OCI-LY3 (cell line): Measurements from ENCODE around the gene PLN.

Experiments used
- H2AFZ ChIP-seq: fragments of 200-600, 300-600 bp; shearing (Covaris generic); 2 replicates; pipeline ENCODE4 v1.6.0; 2014; ENCODE audit warnings: antibody characterized with exemption, low read depth, low read length
- H3K27ac ChIP-seq: fragments of 200-600, 300-600 bp; sonication (generic); 2 replicates; pipeline ENCODE4 v1.5.1; 2014; ENCODE audit warnings: mild to moderate bottlenecking, low read length, moderate library complexity, mixed read lengths
- H3K27me3 ChIP-seq: fragments of 200-600, 300-600 bp; sonication (generic); 2 replicates; pipeline ENCODE4 v1.6.1; 2014; ENCODE audit warnings: low read depth, low read length, mixed read lengths
- H3K36me3 ChIP-seq: fragments of 200-600, 300-600 bp; sonication (generic); replicated peaks from 2 replicates; pipeline ENCODE3; 2014; ENCODE audit warnings: low read depth, low read length, mixed read lengths
- H3K4me1 ChIP-seq: fragments of 300-600, 200-600 bp; sonication (generic); 2 replicates; pipeline ENCODE4 v1.6.1; 2014; ENCODE audit warnings: low read length, mixed read lengths
- H3K4me2 ChIP-seq: fragments of 200-600, 300-600 bp; sonication (generic); 2 replicates; pipeline ENCODE4 v1.6.1; 2014; ENCODE audit warnings: low read length, mixed read lengths
- H3K4me3 ChIP-seq: fragments of 300-600, 200-600 bp; sonication (generic); 2 replicates; pipeline ENCODE4 v1.5.1; 2014; ENCODE audit warnings: antibody characterized with exemption, mild to moderate bottlenecking, low read length, moderate library complexity
- H3K79me2 ChIP-seq: fragments of 300-600, 200-600 bp; shearing (Covaris generic); 2 replicates; pipeline ENCODE4 v1.6.1; 2014; ENCODE audit warnings: mild to moderate bottlenecking, low read length, mixed read lengths
- H3K9ac ChIP-seq: fragments of 300-600, 200-600 bp; shearing (Covaris generic); 2 replicates; pipeline ENCODE4 v1.6.0; 2014; ENCODE audit warnings: mild to moderate bottlenecking, low read length, moderate library complexity
- H3K9me3 ChIP-seq: fragments of 200-600, 300-600 bp; shearing (Covaris generic); 2 replicates; pipeline ENCODE4 v1.6.1; 2014; ENCODE audit warnings: low read length, mixed read lengths; ENCODE audit not compliant: insufficient read depth
- H4K20me1 ChIP-seq: fragments of 200-600, 300-600 bp; sonication (generic); 2 replicates; pipeline ENCODE4 v1.6.1; 2016; ENCODE audit warnings: low read length, mixed read lengths; ENCODE audit not compliant: insufficient read depth
- CTCF ChIP-seq: fragments of 200-600, 300-600 bp; sonication (generic); IDR thresholded peaks from 2 replicates; pipeline ENCODE4 v1.5.1; 2014; ENCODE audit warnings: antibody characterized with exemption, low read length, low read depth
- EZH2phosphoT487 ChIP-seq: fragments of 200-600 bp; shearing (Covaris generic); IDR thresholded peaks from 2 replicates; pipeline ENCODE4 v1.6.1; 2018; ENCODE audit warnings: antibody characterized with exemption, mixed run types, low read depth

The PLN gene

GRCh38 chr6:118522422-118522821 lies 25.7 kb upstream of the PLN start:
- Histone ChIP-seq H3K9ac (no peak overlapping the region), H3K9me3 (no peaks in the 10 kb centered on the region), H3K27ac (no peak overlapping the region), H3K27me3 (peaks cover 25% of the 10 kb centered on the region), H3K36me3 (no peaks in the 10 kb centered on the region), H3K79me2 (no peaks in the 10 kb centered on the region), H3K4me1 (peaks cover 8% of the 10 kb centered on the region), H2AFZ (no peak overlapping the region), H4K20me1 (peaks cover 36% of the 10 kb centered on the region), H3K4me2 (no peak overlapping the region), H3K4me3 (no peak overlapping the region)
- TF ChIP-seq EZH2phosphoT487 (no peak), CTCF (no peak)

- H3K27me3 ChIP-seq, result peaks cover 25% of the 10 kb centered on the region
- H3K36me3 ChIP-seq, result no peaks in the 10 kb centered on the region
- H2AFZ ChIP-seq, result no peak overlapping the region
- peaks cover 36% of the 10 kb centered on the region for H4K20me1 ChIP-seq
- peak overlapping the region; percentile 33; the same call in 1 of the 2 replicates for H3K4me2 ChIP-seq
- no peak overlapping the region for H3K9ac ChIP-seq
- peaks cover 8% of the 10 kb centered on the region for H3K4me1 ChIP-seq
- no peak overlapping the region for H3K27ac ChIP-seq
- no peaks in the 10 kb centered on the region for H3K79me2 ChIP-seq
- TF ChIP-seq CTCF, result no peak
- no peak for TF ChIP-seq EZH2phosphoT487
- H3K9me3 ChIP-seq, result no peaks in the 10 kb centered on the region
- H3K4me3 ChIP-seq, result no peak overlapping the region
These were observed 24.9 kb upstream of the PLN start for GRCh38 chr6:118523216-118523615.

GRCh38 chr6:118524686-118525085 lies 23.4 kb upstream of the PLN start:
- H4K20me1 ChIP-seq, result peaks cover 36% of the 10 kb centered on the region
- no peaks in the 10 kb centered on the region for H3K9me3 ChIP-seq
- H3K27ac ChIP-seq, result no peak overlapping the region

More at GRCh38 chr6:118524686-118525085, 23.4 kb upstream of the PLN start:
- H3K4me2 ChIP-seq, result no peak overlapping the region
- H3K27me3 ChIP-seq, result peaks cover 31% of the 10 kb centered on the region
- no peaks in the 10 kb centered on the region for H3K36me3 ChIP-seq
- TF ChIP-seq CTCF, result no peak
- no peak for TF ChIP-seq EZH2phosphoT487
- H2AFZ ChIP-seq, result no peak overlapping the region
- H3K9ac ChIP-seq, result no peak overlapping the region
- H3K4me3 ChIP-seq, result no peak overlapping the region
- H3K4me1 ChIP-seq, result peaks cover 8% of the 10 kb centered on the region
- H3K79me2 ChIP-seq, result no peaks in the 10 kb centered on the region
